Measurements from ENCODE around the gene GRIK1.

Gene GRIK1

GRCh38 chr21:29660047-29660720 lies 279.6 kb downstream of the GRIK1 start:
- no peak for DNase-seq

GRCh38 chr21:29658934-29659203 lies 280.9 kb downstream of the GRIK1 start:
- no peak for DNase-seq

- no peak for DNase-seq
Measured at GRCh38 chr21:29658177-29658933, 281.4 kb downstream of the GRIK1 start.

- DNase-seq = no peak
Measured at GRCh38 chr21:29657240-29657989, 282.4 kb downstream of the GRIK1 start.

DNA sequence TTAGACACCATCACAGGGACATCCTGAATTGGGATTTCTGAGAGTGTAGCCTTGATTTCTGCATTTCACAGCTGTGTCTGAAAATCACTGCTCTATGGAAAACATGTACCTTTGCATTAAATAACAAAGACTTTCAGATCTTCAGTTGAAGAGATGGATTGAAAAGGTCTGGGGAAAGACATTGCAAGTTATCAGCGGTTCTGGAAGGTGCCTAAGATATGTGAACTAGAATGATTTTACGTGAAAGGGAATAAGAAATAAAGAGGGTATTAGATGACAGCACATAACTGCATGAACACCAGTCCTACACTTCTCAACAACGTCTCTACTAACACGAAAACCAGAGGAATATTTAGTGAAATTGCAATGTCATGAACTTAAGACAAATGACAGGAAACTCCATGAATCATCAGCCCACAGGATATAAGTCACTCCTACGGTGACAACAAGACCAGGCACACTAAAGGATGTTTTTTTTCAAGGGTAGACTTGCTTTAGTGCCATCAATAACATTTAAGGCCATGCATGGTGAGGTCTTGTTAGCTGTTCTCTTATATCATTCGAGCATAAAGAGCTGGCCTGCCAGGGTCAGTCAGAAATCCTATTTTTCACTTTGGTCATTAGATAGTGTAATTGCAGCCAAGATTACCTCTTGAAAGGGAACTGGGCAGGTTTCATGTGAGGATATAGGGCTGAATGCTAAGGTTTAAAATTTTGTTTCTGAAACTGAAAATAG lies 283.1 kb downstream of the GRIK1 start:
- no peak for DNase-seq

GRCh38 chr21:29655577-29655976 lies 284.2 kb downstream of the GRIK1 start:
- no peak for DNase-seq

DNA sequence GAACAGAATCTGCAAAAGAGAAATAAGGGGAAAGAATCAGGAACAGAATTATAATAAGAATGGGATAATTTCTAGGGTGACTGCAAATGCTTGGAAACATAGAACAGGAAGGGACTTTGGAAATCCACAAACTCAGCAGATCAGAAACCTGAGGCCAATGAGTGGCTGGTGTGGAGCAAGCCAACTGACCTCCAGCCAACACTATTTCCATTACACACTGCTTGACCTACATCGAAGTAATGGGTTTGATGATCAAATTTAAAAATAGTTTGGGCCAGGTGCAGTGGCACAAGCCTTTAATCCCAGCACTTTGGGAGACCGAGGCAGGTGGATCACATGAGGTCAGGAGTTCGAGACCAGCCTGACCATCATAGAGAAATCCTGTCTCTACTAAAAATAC lies 284.9 kb downstream of the GRIK1 start:
- DNase-seq = no peak

GRCh38 chr21:29654203-29654602 lies 285.6 kb downstream of the GRIK1 start:
- DNase-seq = no peak

DNA sequence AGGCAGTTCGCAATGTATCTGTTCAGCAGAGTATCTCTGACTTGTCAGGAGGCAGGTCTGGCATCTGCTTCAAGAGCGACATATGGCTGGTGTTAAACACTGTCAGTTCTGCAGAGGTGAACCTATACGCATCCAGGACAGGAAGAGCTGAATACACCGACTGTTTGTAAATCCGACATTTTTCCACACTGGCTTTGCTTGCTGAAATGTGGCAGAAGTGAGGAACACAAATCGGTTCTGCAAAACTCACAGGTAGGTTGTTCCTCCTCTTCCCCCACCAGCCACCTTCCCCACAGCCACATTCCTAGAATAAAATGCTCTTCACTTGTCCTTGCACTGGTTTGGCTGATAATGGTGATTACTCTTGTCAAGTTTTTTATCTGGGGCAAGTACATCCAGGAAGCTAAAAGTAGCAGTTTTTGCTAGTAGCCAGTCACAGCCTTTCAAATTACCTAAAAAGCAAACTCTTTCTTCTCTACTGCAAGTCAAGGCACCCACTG lies 289.2 kb downstream of the GRIK1 start:
- no peak for DNase-seq

- no peak for DNase-seq
Measured at GRCh38 chr21:29649406-29649814, 290.4 kb downstream of the GRIK1 start.

DNA sequence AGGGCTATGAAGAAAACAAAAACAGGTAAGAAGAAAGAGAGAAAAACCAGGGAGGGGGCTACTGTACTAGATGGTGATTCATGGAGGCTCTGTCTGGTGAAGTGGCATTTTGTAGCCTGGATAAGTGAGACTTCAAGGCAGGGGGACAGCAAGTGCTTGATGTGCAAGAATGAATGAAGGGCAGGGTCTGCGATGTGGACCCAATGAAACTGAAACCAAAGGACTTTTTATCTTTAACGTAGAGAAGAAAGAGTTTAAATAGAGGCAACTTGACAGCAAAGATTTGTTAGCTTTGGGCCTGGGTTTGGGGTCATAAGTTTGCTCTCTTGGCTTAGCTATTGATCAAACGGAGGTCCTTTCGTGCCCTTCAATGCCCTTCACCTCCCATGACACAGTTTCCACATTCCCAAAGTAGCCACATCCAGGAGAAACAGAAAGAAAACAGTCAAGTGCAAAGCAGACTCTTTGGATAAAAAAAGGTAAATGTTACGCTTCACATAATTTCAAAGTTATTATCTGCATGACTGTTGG lies 291.0 kb downstream of the GRIK1 start:
- DNase-seq = no peak

- DNase-seq = no peak
Measured at GRCh38 chr21:29647353-29647781, 292.4 kb downstream of the GRIK1 start.

- no peak for DNase-seq
Measured at GRCh38 chr21:29645666-29646553, 293.9 kb downstream of the GRIK1 start.

DNA sequence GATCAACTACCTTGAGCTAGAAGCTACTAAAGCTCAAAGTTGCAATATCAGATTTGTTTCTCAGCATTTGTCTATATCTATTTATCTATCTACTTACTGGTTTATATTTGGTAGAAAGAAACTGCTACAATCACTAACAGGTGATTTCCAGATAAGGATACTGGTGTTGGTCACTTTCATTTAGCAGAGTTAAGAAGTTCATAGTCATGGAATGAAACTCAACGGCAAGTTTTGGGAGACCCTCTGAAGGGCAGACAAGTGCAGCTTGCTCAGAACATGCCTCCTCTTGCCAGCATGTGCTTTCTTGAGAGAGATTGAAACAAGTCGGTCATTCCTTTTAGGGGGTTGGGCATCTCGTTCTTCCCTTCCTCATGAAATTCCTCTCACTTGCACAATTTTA lies 296.5 kb downstream of the GRIK1 start:
- no peak for DNase-seq

DNA sequence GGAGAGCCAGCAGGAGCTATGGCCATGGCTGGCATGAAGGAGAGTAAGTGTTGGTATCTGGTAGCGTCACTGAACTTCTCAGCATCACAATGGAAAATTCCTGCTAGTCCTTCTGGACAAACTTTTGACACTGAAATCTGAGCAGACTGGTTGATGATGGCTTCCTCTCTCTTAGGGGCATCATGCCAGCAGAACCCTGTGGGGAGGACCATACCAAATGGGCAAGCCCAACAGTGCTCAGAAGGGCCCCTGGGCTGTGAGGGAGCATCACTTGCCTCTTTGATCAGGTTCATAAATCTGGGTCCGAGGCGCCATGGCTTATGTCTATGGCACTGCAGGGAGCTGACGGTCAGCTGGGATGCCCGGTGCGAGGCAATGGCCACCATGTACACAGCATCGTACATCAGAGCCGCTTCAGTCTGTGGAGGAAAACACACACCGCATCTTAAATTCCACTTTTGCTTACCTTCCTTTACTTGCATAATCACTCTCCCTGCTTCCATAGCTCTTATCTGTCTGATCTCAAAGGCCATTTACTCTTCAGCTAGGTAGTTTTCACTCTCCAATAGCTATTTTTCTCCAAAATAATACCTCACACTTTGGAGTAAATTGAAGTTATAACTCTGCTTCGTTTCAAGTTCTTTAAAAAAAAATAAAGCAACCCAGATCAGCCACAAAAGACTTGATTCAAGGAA lies 297.1 kb downstream of the GRIK1 start:
- DNase-seq = no peak

GRCh38 chr21:29641635-29642550 lies 297.9 kb downstream of the GRIK1 start:
- no peak for DNase-seq

GRCh38 chr21:29641001-29641634 lies 298.7 kb downstream of the GRIK1 start:
- DNase-seq = no peak

DNA sequence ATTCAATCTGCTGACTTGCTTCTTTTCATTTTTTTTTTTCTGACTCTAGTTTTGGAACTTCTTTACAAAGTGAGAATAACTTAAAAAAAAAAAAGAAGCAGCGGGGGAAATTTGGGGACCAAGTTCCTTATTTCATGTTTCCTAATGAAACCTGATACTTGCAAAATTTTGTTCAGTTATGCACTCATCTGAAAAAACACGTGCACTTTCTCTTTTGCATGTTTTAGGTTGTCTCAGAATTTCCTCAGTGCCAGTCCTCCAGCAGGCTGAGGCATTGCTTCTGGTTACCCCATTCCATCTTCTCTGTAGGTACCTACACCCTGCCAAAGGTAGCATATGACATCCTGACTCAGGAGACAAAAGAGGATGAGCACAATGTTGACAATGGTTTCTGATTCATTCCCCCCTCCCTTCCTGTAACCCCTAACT lies 299.7 kb downstream of the GRIK1 start:
- DNase-seq = no peak

DNA sequence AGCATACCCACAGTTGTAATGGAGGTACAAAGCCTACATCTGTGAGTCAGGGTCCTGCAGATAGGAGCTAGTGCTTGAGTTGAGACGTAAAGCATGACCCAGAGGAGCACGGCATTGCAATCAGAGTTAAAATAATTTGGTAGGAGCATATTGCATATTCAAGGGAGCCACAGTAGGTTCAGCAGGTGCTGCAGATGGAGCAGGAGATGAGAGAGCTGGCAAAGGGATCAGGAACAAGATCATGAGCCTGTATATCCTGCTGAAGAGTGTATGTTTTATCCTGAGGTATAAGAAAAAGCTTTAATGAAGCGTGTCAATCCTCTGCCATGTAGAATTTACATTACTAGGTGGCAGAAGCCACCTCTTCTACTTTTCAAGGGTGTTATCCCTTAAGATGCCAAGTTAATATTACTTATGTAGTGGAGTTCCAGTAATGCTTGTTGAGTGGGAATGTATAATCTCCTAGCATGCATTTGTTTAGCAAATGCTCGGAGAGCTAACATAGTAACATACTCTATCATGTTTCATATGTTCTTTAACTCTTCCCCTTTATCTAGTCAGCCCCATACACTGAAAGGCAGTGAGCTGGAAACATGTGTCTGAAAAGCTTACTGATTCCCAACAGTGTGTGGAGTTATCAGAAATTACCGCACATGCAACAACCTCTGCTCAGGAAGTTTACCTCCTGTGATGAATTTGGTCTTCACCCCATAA lies 300.3 kb downstream of the GRIK1 start:
- no peak for DNase-seq
